Epithelial cell of esophagus (primary cell): ENCODE measurements around the gene IER5.
A peak's percentile ranks its signal among the peaks of the same experiment; 100 is the strongest.

Experiments used
- DNase-seq: peaks from one replicate; pipeline ENCODE4 v3.0.0; 2010; ENCODE audit warnings: low read depth
- H3K4me3 ChIP-seq: 2 replicates; pipeline ENCODE4 v1.5.1; 2011; ENCODE audit warnings: mild to moderate bottlenecking, low read length, control low read depth
- CTCF ChIP-seq: IDR thresholded peaks from 2 replicates; pipeline ENCODE4 v1.5.1; 2011; ENCODE audit warnings: low read depth, mild to moderate bottlenecking, low read length, control low read depth, inconsistent platforms; ENCODE audit not compliant: insufficient read depth; ENCODE audit errors: missing control alignments

The IER5 gene

GRCh38 chr1:181137217-181137743 is 48.8 kb downstream of the IER5 start:
- TF ChIP-seq CTCF, result no peak
- no peak overlapping the region for H3K4me3 ChIP-seq
- no peak for DNase-seq

- no peak overlapping the region for H3K4me3 ChIP-seq
- DNase-seq, result peak; percentile 83
- TF ChIP-seq CTCF, result no peak
Measured at GRCh38 chr1:181139631-181140061, 51.1 kb downstream of the IER5 start.

- no peak for DNase-seq
- H3K4me3 ChIP-seq, result no peak overlapping the region
- no peak for TF ChIP-seq CTCF
Measured at GRCh38 chr1:181140398-181140797, 51.9 kb downstream of the IER5 start.

GRCh38 chr1:181140891-181141290 is 52.4 kb downstream of the IER5 start:
- DNase-seq, result no peak
- no peak overlapping the region for H3K4me3 ChIP-seq
- no peak for TF ChIP-seq CTCF

- no peak for TF ChIP-seq CTCF
- DNase-seq, result peak; percentile 83
- no peak overlapping the region for H3K4me3 ChIP-seq
Measured at GRCh38 chr1:181141431-181141910, 53.0 kb downstream of the IER5 start.
